GM23338 (cell line): Measurements from ENCODE around the gene TUBB4A.

Experiments used
- CREB1 ChIP-seq: fragments of 250-450 bp; sonication (Bioruptor Pico); IDR thresholded peaks from 2 replicates; pipeline ENCODE4 v1.5.0; 2020; ENCODE audit warnings: low read depth, mild to moderate bottlenecking, moderate library complexity
- CTCF ChIP-seq, 2 experiments: fragments of 200-600 bp in 1 of 2; sonication (generic) in 1 of 2; conservative IDR thresholded peaks; 2 replicates each; pipeline versions ENCODE4 v1.5.1 to v1.6.1; 2016 to 2017; ENCODE audit warnings: antibody characterized with exemption in 2 of 2, low read depth in 2 of 2, mild to moderate bottlenecking in 2 of 2, moderate library complexity in 1 of 2
- ETS1 ChIP-seq: IDR thresholded peaks from 2 replicates; pipeline ENCODE4 v1.6.1; 2016; ENCODE audit warnings: antibody characterized with exemption
- EZH2 ChIP-seq: fragments of 200-600 bp; sonication (generic); IDR thresholded peaks from one replicate; pipeline ENCODE4 v1.8.0; 2017; ENCODE audit warnings: antibody characterized with exemption, mild to moderate bottlenecking, low read depth; ENCODE audit not compliant: unreplicated experiment
- EZH2phosphoT487 ChIP-seq: fragments of 200-600 bp; sonication (generic); IDR thresholded peaks from one replicate; pipeline ENCODE4 v1.8.1; 2018; ENCODE audit warnings: antibody characterized with exemption; ENCODE audit not compliant: unreplicated experiment
- JUNB ChIP-seq: IDR thresholded peaks from one replicate; pipeline ENCODE4 v1.6.1; 2016; ENCODE audit warnings: antibody characterized with exemption; ENCODE audit not compliant: unreplicated experiment
- POLR2AphosphoS5 ChIP-seq: IDR thresholded peaks from 2 replicates; pipeline ENCODE4 v1.6.1; 2016; ENCODE audit warnings: antibody characterized with exemption, low read depth
- REST ChIP-seq: IDR thresholded peaks from one replicate; pipeline ENCODE4 v1.6.1; 2018; ENCODE audit warnings: antibody characterized with exemption; ENCODE audit not compliant: unreplicated experiment
- ZNF331 ChIP-seq: fragments of 250-450 bp; sonication (Bioruptor Pico); IDR thresholded peaks from 2 replicates; pipeline ENCODE4 v1.5.0; 2020; ENCODE audit warnings: low read depth, mild to moderate bottlenecking, moderate library complexity

- TF ChIP-seq EZH2phosphoT487: no peak
- no peak for TF ChIP-seq CTCF (conservative IDR thresholded peaks at IDR 0.05; ENCODE audit: low read depth in 2 of 2)
- TF ChIP-seq CREB1 (CRISPR knock-in tag): no peak
- TF ChIP-seq JUNB: no peak
- no peak for TF ChIP-seq EZH2
- no peak for TF ChIP-seq REST
- no peak for TF ChIP-seq POLR2AphosphoS5
- no peak for TF ChIP-seq ETS1
- TF ChIP-seq ZNF331 (CRISPR knock-in tag): no peak
Observed at GRCh38 chr19:6516018-6516658, 14.0 kb upstream of the TUBB4A start.
